HT-29 (cell line): ENCODE results near the gene SCAMP1. TPM values are rescaled to one million over a fixed set of nuclear protein-coding genes. Genes with fewer than 3 reads are reported as not detected.
"Not testable (repeated sequence)": the region's sequence is repeated elsewhere in the genome, so short reads cannot be mapped to it uniquely, and the experiment has no call there.

Experiments
- DNase-seq: peaks from one replicate; pipeline ENCODE4 v3.0.0-alpha.2; 2015; ENCODE audit warnings: low spot score
- total RNA-seq: library from RNA; depleted of rRNA; stranded (reverse); fragments of >200 nt; shearing (Covaris generic); gene quantifications from 2 replicates; pipeline ENCODE4 v1.2.3, GENCODE V29; 2014

Gene SCAMP1
- total RNA-seq, 1 experiment from 2014 or later, result 10.9 TPM

- no peak for DNase-seq
These were observed 1.2 kb downstream of the SCAMP1 start for GRCh38 chr5:78361631-78361993.

DNA sequence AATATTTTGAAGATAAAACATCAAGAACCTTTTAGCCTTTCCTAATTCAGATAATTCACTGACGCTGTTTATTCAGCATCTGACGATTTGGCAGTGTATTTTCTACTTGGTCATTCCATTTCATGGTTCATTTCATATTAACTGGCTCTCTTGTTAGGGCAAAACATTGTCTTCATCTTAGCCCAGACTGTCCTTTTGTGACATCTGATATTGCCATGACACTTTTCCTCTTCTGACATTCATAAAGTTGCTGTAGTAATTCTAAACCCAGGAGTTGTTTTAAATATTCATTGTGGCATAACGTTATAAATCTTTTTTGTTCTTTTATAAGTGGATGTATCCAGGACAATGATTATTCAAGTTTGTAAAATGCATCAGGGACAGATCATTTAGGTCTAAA, 1.8 kb downstream of the SCAMP1 start:
- DNase-seq, result peak; percentile 9

GRCh38 chr5:78364005-78364404, 3.6 kb downstream of the SCAMP1 start:
- DNase-seq, result no peak

DNA sequence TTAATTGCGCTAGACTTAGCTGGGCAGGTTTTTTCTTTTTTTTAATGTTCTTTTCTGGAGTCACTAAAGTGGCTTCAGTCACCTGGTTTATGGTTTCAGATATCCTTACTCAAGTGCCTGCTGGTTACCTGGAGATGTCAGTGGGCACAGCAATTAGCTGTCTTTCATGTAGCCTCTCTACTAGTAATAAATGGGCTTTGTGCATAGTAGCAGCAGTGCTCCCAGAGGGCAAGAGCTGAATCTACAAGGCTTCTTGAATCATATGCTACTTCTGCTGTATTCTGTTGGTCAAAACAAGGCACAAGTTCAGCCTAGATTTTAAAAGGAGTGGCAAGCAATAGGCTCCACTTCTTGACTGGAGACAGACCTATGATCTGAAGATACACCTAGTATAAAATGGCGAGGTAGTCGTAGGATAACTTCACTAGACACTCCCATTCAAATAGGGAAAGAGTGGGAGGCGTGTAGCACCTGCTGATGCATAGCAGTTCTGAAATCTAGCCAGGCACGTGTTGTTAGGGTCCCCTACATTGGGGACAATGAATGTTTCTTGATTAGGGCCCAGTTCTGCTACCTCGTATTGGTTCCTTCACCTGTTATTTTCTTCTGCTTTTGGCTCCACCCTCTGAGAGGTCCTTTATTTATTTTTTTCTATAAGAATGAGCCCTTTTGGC, 7.0 kb downstream of the SCAMP1 start:
- DNase-seq, result peak; percentile 16

GRCh38 chr5:78369680-78370079, 9.3 kb downstream of the SCAMP1 start:
- DNase-seq, result no peak

- DNase-seq, result no peak
These were observed 12.8 kb downstream of the SCAMP1 start for GRCh38 chr5:78373231-78373630.

- DNase-seq, result no peak
These were observed 15.9 kb downstream of the SCAMP1 start for GRCh38 chr5:78376315-78376714.

- DNase-seq, result no peak
These were observed 16.8 kb downstream of the SCAMP1 start for GRCh38 chr5:78377056-78377717.

DNA sequence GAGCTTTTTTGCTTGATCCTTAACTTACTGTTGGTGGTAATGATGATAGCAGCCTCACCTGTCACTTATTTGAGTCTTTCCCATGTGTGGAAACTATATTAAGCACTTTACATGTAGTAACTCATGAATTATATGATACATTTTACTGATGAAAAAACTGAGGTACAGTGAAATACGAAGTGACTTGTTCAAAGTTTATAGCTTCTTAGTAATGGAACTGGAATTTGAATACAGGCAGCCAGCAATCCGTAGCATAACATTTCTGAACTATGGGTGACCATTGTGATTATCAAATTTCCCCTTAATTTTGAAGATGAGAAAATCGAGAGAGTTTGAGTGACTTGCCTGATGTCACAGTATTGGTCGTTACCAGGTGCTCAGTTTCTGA, 17.3 kb downstream of the SCAMP1 start:
- no peak for DNase-seq

DNA sequence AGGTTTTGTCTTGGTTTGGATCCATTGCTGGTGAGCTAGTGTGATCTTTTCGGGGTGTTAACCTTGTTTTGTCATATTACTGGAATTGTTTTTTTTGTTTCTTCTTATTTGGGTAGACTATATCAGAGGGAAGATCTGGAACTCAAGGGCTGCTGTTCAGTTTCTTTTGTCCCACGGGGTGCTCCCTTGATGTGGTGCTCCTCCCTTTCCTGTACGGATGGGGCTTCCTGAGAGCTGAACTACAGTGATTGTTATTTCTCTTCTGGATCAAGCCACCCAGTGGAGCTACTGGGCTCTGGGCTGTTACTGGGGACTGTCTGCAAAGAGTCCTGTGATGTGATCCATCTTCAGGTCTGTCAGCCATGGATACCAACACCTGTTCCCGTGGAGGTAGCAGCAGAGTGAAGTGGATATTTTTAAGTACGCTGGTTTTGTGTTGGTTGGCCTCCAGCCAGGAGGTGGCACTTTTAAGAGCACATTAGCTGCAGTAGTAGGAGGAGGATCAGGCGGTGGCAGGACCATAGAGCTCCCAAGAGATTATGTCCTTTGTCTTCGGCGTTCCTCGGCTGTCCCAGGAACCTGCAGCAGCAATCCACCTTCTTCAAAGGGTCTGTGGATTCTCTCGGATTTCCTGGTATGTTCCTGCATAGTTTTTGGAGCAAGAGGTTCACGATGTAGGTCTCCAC, 27.2 kb downstream of the SCAMP1 start:
- DNase-seq, result no peak

DNA sequence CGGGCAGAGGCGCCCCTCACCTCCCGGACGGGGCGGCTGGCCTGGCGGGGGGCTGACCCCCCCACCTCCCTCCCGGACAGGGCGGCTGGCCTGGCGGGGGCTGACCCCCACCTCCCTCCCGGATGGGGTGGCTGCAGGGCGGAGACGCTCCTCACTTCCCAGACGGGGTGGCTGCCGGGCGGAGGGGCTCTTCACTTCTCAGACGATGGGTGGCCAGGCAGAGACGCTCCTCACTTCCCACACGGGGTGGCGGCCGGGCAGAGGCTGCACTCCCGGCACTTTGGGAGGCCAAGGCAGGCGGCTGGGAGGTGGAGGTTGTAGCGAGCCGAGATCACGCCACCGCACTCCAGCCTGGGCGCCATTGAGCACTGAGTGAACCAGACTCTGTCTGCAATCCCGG, 30.9 kb downstream of the SCAMP1 start:
- not testable (repeated sequence) for DNase-seq

- DNase-seq, result no peak
These were observed 37.4 kb downstream of the SCAMP1 start for GRCh38 chr5:78397831-78398230.

DNA sequence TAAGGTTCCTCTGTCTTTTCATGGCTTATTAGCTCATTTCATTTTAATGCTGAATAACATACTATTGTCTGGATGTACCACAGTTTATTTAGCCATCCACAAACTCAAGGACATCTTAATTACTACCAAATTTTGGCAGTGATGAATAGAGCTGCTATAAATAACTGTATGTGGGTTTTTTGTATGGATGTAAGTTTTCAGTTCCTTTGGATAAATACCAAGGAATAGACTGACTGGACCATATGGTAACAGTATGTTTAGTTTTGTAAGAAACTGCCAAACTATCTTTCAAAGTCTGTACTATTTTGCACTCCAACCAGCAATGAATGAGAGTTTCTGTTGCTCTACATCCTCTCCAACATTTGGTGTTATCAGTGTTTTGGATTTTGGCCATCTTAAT, 38.7 kb downstream of the SCAMP1 start:
- no peak for DNase-seq

DNA sequence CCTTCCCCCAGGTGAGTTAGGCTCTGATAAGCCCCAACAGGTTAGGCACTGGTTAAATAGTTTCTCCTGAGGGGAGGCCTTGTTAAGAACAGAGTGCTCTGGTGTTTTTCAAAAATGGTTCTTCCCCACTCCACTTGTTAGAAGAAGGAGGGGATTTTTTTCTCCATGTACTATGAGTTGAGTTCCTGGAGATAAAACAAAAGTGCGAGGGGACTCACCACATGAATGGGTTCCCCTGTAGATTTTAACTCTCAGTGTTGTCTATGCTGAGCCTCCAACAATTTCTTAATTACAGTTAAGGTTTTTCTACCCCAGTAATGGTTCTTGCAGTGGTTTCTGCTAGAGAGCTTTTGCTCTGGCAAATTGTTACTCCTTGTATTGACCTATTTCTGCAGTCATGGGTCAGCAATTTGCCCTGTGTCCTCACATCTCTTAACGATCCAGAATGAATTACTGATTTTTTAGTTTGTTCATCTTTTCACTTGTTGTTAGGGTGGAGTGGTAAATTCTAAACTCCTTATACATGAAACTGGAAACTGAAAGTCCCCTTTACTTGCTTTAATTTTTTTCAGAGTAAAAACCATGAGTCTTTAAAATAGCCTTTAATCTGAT, 44.4 kb downstream of the SCAMP1 start:
- no peak for DNase-seq

DNA sequence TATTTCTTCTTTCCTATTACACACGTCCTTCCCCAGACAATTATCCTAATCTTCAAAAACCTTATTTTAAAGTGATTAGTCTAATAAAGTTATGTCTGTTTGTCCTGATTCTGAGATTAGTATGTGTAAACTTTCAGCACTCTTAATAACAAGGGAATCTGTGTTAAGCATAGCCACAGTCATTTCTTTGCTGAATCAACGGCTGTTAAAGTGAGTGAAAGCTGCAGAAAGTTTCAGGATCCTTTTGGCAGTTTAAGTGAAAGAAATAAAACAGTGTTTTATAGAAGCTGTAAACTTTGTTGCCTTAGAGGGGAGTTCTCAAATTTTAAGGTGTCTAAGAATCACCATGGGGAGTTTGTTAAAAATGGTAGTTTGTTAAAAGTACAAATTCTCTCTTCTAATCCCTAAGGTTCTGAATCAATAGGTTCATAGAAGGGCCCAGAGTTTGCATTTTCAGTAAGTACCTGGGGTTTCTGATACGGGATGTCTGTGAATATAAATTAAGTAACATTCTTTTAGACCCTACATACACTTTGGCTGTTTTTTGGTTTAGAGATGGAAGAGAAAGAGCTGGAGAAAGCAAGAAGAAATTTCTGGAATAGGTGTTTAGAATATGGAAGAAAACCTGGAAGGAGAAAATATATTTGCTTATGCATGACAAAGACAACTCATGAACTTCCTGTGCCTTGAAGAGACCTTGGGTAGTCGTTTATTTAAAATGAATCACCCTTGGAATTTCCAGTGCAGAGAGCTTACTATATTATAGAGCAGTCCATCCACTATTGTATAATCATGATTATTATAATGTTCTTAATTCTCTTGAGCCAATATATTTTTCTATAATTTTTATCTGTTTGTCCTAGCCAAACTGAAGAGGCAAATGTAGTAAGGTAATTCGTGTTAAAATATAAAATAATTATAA, 45.7 kb downstream of the SCAMP1 start:
- DNase-seq, result no peak

GRCh38 chr5:78407458-78407857, 47.0 kb downstream of the SCAMP1 start:
- no peak for DNase-seq

DNA sequence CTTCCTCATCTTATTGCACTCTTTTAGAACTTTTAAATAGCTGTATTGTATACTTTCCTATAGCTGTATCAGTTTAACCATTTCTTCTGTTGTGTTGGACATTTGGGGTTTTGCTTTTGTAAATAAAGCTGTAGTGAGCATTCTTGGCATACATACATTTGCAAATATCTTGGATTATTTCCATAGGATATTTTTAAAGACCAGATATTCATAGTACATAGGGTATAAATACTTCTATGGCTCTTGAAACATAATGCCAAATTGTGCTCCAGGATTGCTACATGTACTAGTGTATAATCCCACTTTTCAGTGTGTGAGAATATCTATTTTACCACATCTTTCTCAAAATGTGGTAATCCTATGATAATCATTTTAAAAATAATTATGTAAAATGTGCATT, 51.2 kb downstream of the SCAMP1 start:
- no peak for DNase-seq

GRCh38 chr5:78416677-78417425, 56.4 kb downstream of the SCAMP1 start:
- DNase-seq, result no peak

DNA sequence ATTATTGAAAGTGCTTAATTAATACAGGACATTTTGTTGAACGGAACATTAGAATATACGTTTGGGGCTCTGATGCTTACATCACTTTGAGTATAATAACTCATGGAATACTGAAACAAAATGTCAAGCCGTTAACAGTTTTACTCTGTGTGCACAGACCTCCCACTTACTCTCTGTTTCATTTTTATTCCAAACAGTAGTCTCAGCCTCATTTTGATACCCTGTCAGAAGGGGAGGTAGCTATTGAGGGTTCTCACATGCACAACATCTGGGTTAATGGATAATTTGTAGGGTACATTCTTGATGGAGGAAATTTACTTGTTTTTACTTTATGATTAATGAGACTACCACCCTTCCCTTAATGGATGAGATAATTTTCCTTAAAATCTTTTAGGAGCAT, 59.0 kb downstream of the SCAMP1 start:
- no peak for DNase-seq

GRCh38 chr5:78420548-78420947, 60.1 kb downstream of the SCAMP1 start:
- no peak for DNase-seq

- no peak for DNase-seq
These were observed 64.2 kb downstream of the SCAMP1 start for GRCh38 chr5:78424665-78425064.
